Endodermal cell (in vitro differentiated cells): ENCODE data around the gene TRHDE. TPM values are rescaled to one million over a fixed set of nuclear protein-coding genes. Genes with fewer than 3 reads are reported as not detected.

Experiments used
- DNase-seq: peaks from one replicate; pipeline ENCODE4 v3.0.0-alpha.2; 2017
- H3K27ac ChIP-seq: 2 replicates; pipeline ENCODE4 v1.5.1; 2013; ENCODE audit warnings: mild to moderate bottlenecking, low read depth, low read length, moderate library complexity
- H3K27me3 ChIP-seq: 2 replicates; pipeline ENCODE4 v1.6.1; 2013; ENCODE audit warnings: mild to moderate bottlenecking, low read length, moderate library complexity; ENCODE audit not compliant: insufficient read depth, control insufficient read depth, poor library complexity, severe bottlenecking
- H3K36me3 ChIP-seq: 2 replicates; pipeline ENCODE4 v1.7.0; 2013; ENCODE audit warnings: mild to moderate bottlenecking, low read length, moderate library complexity; ENCODE audit not compliant: control insufficient read depth, insufficient read depth
- H3K4me1 ChIP-seq: one replicate; pipeline ENCODE4 v1.7.0; 2013; ENCODE audit warnings: low read length; ENCODE audit not compliant: control insufficient read depth, insufficient read depth
- H3K4me3 ChIP-seq: 2 replicates; pipeline ENCODE4 v1.5.1; 2013; ENCODE audit warnings: mild to moderate bottlenecking, low read length, moderate library complexity
- H3K9ac ChIP-seq: 2 replicates; pipeline ENCODE4 v1.6.1; 2013; ENCODE audit warnings: mild to moderate bottlenecking, low read length, moderate library complexity; ENCODE audit not compliant: poor library complexity, severe bottlenecking; ENCODE audit errors: extremely low read depth
- H3K9me3 ChIP-seq: 2 replicates; pipeline ENCODE4 v1.6.1; 2013; ENCODE audit warnings: mild to moderate bottlenecking, low read length, moderate library complexity; ENCODE audit not compliant: control insufficient read depth
- H3K27ac Mint-ChIP-seq: 2 replicates; pipeline ENCODE4 v1.8.0; 2020; ENCODE audit warnings: mixed read lengths
- H3K27me3 Mint-ChIP-seq: 2 replicates; pipeline ENCODE4 v1.8.0; 2021; ENCODE audit warnings: mild to moderate bottlenecking, mixed read lengths; ENCODE audit not compliant: insufficient read depth
- H3K36me3 Mint-ChIP-seq: 2 replicates; pipeline ENCODE4 v1.8.0; 2020; ENCODE audit warnings: low read depth, mixed read lengths
- H3K4me1 Mint-ChIP-seq: 2 replicates; pipeline ENCODE4 v1.8.0; 2020; ENCODE audit warnings: mixed read lengths
- H3K4me3 Mint-ChIP-seq: 2 replicates; pipeline ENCODE4 v1.8.0; 2020; ENCODE audit warnings: mild to moderate bottlenecking, moderate library complexity, mixed read lengths
- H3K9me3 Mint-ChIP-seq: 2 replicates; pipeline ENCODE4 v1.8.0; 2020; ENCODE audit warnings: mild to moderate bottlenecking, mixed read lengths
- CTCF ChIP-seq: fragments of 200-600 bp; sonication (generic); conservative IDR thresholded peaks from 2 replicates; pipeline ENCODE4 v1.5.0; 2021; ENCODE audit warnings: antibody characterized with exemption, mild to moderate bottlenecking
- WGBS, 2 experiments: methylation state at CpG; one replicate each; pipeline versions ENCODE4 v1.1.5 to v1.1.7; 2013; ENCODE audit warnings: missing lambda C conversion rate in 2 of 2, mixed read lengths in 1 of 2; ENCODE audit not compliant: insufficient coverage in 1 of 2, insufficient read length in 1 of 2; 5-methylcytosine and 5-hydroxymethylcytosine counted together
- total RNA-seq, 2 donors: library from RNA; stranded (reverse); fragmentation: NEBNext Ultra II Directional in 1 of 2; extraction: Animal tissue kit (Norgen Biotek cat#: 25700) in 1 of 2; gene quantifications; 2 replicates in 1 of 2; 3 replicates in 1 of 2; pipeline ENCODE4 v1.2.1, GENCODE V29; 2021

Gene TRHDE
- total RNA-seq, 2 donors from 2014 or later: 0.20 to 1.2 TPM

DNA sequence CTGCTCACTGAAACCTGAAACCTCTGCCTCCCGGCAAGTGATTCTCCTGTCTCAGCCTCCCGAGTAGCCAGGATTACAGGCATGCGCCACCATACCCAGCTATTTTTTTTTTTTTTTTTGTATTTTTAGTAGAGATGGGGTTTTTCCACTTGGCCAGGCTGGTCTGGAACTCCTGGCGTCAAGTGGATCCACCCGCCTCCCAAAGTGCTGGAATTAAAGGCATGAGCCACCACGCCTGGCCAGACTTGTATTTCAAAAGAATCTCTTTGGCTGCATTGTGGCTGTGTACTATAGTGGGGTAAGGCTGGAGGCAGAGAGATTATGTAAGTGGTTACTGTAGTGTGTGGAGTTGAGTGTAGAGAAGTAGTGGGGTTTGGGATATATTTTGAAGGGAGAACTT, 35.1 kb downstream of the TRHDE start:
- no peaks in the 10 kb centered on the region for H3K36me3 ChIP-seq
- TF ChIP-seq CTCF: no peak
- no peaks in the 10 kb centered on the region for H3K4me1 ChIP-seq
- H3K4me1 Mint-ChIP-seq: peaks cover 2% of the 10 kb centered on the region
- H3K36me3 Mint-ChIP-seq: no peaks in the 10 kb centered on the region
- H3K27ac Mint-ChIP-seq: no peak overlapping the region
- H3K9me3 ChIP-seq: no peaks in the 10 kb centered on the region
- no peak for DNase-seq
- H3K4me3 ChIP-seq: no peak overlapping the region
- no peak overlapping the region for H3K4me3 Mint-ChIP-seq
- H3K27me3 Mint-ChIP-seq: no peaks in the 10 kb centered on the region
- no peaks in the 10 kb centered on the region for H3K27me3 ChIP-seq
- 94 to 95% methylated on average over 2 to 5 of the region's 6 CpGs for WGBS, 2 experiments
- no peak overlapping the region for H3K9ac ChIP-seq
- no peak overlapping the region for H3K27ac ChIP-seq
- no peaks in the 10 kb centered on the region for H3K9me3 Mint-ChIP-seq

- no peaks in the 10 kb centered on the region for H3K36me3 Mint-ChIP-seq
- WGBS, 2 experiments: 92 to 100% methylated on average over 2 to 5 of the region's 5 CpGs
Observed at GRCh38 chr12:72311946-72312345, 39.8 kb downstream of the TRHDE start.

DNA sequence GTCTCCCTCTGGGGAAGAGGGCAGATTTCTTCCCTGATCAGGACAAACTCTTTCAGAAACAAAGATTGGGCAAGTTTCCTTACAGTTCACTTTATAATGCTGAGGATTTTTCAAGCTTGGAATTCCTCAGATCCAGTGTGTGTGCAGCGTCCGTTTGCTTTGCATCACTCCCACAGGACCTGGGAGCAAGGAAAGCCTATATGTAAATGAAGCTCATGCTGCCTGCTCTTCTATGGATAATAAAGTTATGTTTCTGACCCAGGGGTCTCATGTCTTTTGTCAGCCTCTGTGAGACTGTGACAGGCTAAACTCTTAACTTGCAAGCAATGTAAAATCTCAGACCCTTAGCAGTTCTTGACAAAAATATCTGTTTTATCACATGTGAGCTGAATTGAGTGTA, 41.6 kb downstream of the TRHDE start:
- Mint-ChIP-seq H3K36me3 (no peaks in the 10 kb centered on the region), H3K4me3 (no peak overlapping the region), H3K27ac (no peak overlapping the region), H3K4me1 (peaks cover 7% of the 10 kb centered on the region), H3K9me3 (no peaks in the 10 kb centered on the region), H3K27me3 (no peaks in the 10 kb centered on the region)
- H3K27me3 ChIP-seq: no peaks in the 10 kb centered on the region
- no peak for DNase-seq
- no peaks in the 10 kb centered on the region for H3K9me3 ChIP-seq
- WGBS, 2 experiments: 71% methylated on average over 2 of the region's 2 CpGs; no CpG with 5 or more reads in 1 of the 2 experiments
- no peaks in the 10 kb centered on the region for H3K4me1 ChIP-seq
- no peak overlapping the region for H3K4me3 ChIP-seq
- TF ChIP-seq CTCF: no peak
- no peaks in the 10 kb centered on the region for H3K36me3 ChIP-seq
- no peak overlapping the region for H3K9ac ChIP-seq
- H3K27ac ChIP-seq: no peak overlapping the region

More at GRCh38 chr12:72311946-72312345, 39.8 kb downstream of the TRHDE start:
- H3K4me3 ChIP-seq: no peak overlapping the region
- no peak for DNase-seq
- H3K27me3 ChIP-seq: no peaks in the 10 kb centered on the region
- no peaks in the 10 kb centered on the region for H3K9me3 ChIP-seq
- H3K4me3 Mint-ChIP-seq: no peak overlapping the region
- no peaks in the 10 kb centered on the region for H3K27me3 Mint-ChIP-seq
- TF ChIP-seq CTCF: no peak
- H3K36me3 ChIP-seq: no peaks in the 10 kb centered on the region
- H3K9me3 Mint-ChIP-seq: no peaks in the 10 kb centered on the region
- no peak overlapping the region for H3K27ac ChIP-seq
- no peaks in the 10 kb centered on the region for H3K4me1 ChIP-seq
- no peak overlapping the region for H3K27ac Mint-ChIP-seq
- no peak overlapping the region for H3K9ac ChIP-seq
- peaks cover 8% of the 10 kb centered on the region for H3K4me1 Mint-ChIP-seq
